ENCODE results near the gene LHX6.

The LHX6 gene

DNA sequence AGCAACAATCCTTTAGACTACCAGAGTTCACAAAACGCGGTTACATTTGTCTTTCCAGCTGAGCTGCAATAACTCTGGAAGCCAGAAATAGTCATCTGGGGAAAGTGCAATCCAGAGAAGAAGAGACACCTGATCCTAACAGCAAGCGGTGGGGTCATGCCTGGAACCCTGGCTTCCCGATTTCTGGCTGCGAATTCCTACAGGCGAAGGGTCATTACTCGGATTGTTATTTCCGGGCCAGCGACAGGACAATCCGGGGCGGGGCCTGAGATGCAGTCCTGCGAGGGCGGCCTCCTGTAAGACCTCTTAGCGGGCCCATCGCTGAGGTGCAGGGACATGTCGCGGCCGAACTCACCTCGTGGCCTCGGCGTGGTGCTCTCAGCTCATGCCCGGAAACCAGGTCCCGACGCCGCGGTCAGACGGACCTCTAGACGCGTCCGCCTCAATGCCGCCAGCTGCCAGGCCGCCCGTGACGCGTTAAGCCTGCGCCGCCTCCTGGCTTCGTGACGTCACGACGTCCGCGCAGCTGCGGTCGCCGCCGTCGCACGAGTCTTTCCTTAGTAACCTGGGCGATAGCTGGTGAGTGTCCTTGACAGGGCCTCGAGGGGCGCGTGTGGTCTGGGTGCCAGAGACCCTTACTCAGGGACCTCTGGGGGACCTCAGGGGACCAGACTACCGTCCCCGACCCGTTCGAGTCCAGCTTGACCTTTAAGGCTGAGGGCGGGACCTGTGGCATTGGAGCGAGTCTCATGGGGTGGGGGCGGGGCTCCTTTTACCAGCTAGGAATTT lies 35.8 kb upstream of the LHX6 start, which contains the start of the genes MRRF and RBM18:
MRRF (plus strand) TSS at position 523 of the 789 bp plus-strand sequence. CDS start 6,010 bp downstream, outside the sequence.
RBM18 (minus strand) TSS at position 481 of the 789 bp plus-strand sequence. CDS start 3,348 bp downstream, outside the sequence.
- H3K4me3 ChIP-seq (replicated peaks; ENCODE audit: low read depth, low read length) = peak within 1 kb of the TSS; percentile 80
- peak; percentile 61 for DNase-seq (ENCODE audit: extremely low read depth, low read depth)
- TF ChIP-seq, protein P1, sequence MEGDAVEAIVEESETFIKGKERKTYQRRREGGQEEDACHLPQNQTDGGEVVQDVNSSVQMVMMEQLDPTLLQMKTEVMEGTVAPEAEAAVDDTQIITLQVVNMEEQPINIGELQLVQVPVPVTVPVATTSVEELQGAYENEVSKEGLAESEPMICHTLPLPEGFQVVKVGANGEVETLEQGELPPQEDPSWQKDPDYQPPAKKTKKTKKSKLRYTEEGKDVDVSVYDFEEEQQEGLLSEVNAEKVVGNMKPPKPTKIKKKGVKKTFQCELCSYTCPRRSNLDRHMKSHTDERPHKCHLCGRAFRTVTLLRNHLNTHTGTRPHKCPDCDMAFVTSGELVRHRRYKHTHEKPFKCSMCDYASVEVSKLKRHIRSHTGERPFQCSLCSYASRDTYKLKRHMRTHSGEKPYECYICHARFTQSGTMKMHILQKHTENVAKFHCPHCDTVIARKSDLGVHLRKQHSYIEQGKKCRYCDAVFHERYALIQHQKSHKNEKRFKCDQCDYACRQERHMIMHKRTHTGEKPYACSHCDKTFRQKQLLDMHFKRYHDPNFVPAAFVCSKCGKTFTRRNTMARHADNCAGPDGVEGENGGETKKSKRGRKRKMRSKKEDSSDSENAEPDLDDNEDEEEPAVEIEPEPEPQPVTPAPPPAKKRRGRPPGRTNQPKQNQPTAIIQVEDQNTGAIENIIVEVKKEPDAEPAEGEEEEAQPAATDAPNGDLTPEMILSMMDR (IDR thresholded peaks at IDR 0.05; ENCODE audit: low read depth, low read length, missing control alignments) = no peak

DNA sequence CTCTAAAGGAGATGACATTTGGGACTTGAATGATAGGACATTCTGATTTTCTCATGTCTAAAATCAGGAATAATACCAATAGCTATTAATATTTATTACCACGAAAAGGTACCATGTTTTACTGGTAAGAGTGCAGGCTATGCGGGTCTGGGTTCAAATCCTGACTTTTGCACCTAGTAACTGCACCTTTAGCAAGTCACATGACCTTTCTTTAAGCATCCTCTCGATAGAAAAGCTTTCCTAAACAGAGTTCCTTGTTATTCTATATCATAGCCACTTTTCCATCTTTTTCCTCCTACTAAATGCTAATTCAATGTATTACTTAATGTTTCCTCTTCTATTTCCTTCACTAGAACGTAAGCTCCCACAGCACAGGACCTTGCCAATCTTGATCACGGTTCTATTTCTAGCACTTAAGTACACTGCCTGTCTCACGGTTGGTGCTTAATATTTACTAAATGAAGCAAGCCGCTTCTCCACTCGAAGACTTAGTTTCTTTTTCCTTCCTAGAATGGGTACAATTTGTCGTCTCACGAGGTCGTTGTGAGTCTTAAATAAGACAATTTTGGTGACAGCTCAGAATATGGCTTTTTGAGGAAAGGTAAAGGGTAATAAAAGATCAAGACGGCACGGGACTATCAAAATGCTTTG lies 35.1 kb upstream of the LHX6 start:
- H3K4me3 ChIP-seq (replicated peaks; ENCODE audit: low read depth, low read length) = peak overlapping the region; percentile 80
- TF ChIP-seq, protein P1 (IDR thresholded peaks at IDR 0.05; ENCODE audit: low read depth, low read length, missing control alignments) = no peak
- no peak for DNase-seq (ENCODE audit: extremely low read depth, low read depth)

DNA sequence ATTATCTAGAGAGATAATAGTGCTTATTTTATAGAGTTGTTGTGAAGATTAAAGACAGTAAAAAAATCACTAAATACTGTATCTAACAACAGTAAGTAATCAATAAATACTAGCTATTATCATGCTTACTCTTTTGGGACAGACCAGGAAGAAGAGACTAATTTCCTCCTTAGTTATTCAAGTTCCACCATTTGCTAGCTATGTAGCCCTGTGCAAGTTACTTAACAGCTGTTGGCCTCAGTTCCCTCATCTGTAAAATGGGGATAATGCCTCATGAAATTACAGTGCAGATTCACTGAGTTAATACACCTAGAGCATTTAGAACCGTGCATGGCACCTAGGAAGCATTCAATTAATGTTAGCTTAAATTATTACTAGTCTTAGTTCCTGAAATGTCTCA lies 33.3 kb upstream of the LHX6 start:
- no peak overlapping the region for H3K4me3 ChIP-seq (replicated peaks; ENCODE audit: low read depth, low read length)
- TF ChIP-seq, protein P1 (IDR thresholded peaks at IDR 0.05; ENCODE audit: low read depth, low read length, missing control alignments) = no peak
- no peak for DNase-seq (ENCODE audit: extremely low read depth, low read depth)

DNA sequence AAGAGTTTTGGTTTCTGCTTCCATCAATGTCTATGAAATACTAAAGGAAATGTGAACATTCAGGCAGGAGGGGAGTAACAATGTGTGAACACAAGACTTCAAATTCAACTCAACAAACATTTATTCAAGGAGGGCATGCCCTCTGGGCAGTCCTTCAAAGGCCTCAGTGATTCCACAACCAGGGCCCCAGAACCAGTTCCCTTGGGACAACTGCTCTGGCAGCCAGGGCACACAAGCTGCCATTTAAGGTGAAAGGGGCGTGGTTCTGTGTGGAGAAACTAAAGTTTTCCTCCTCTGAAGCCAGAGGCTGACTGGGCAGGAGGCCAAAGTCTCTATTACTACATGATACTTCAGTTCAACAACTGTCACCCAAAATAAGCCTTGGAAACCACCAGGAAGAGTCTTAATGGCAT lies 32.7 kb upstream of the LHX6 start:
- TF ChIP-seq, protein P1 (IDR thresholded peaks at IDR 0.05; ENCODE audit: low read depth, low read length, missing control alignments) = no peak

DNA sequence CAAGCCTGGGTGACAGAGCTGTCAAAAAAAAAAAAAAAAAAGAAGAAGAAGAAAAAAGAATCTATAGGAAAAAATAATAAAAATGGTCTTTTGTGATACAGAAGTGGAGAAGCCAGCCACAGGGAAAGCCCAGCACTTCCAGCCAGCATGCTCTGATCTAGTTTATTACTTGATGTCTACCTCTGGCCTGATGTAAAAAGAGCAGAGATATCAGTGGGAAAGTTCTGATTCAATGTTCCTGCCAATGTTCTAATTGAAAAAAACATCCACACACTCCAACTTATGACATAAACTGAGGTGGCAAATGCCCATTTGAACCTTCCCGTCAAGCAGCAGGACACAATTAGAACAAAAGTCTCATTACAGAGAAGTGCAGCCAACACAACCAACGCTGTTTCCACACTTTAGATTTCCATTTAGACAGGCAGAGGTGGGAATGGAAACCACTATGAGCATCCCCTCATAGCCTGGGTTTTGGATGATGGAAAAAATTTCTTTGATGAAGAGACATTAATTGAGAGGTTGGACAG lies 30.2 kb upstream of the LHX6 start:
- TF ChIP-seq, protein P1 (IDR thresholded peaks at IDR 0.05; ENCODE audit: low read depth, low read length, missing control alignments) = no peak
- no peak overlapping the region for H3K4me3 ChIP-seq (replicated peaks; ENCODE audit: low read depth, low read length)
- no peak for DNase-seq (ENCODE audit: extremely low read depth, low read depth)

More for the DNA sequence above, 32.7 kb upstream of the LHX6 start:
- no peak overlapping the region for H3K4me3 ChIP-seq (replicated peaks; ENCODE audit: low read depth, low read length)
- DNase-seq (ENCODE audit: extremely low read depth, low read depth) = no peak

GRCh38 chr9:122256206-122256605 lies 27.4 kb upstream of the LHX6 start:
- TF ChIP-seq, protein P1 (IDR thresholded peaks at IDR 0.05; ENCODE audit: low read depth, low read length, missing control alignments) = no peak
- no peak overlapping the region for H3K4me3 ChIP-seq (replicated peaks; ENCODE audit: low read depth, low read length)
- no peak for DNase-seq (ENCODE audit: extremely low read depth, low read depth)
